Stimulated activated CD8-positive, alpha-beta memory T cell treated with anti-CD3 and anti-CD28 coated beads, Interleukin-4, amount 100 ng/mL, for 1 hour (primary cell): ENCODE measurements around the gene ELOVL2.

Experiments
- DNase-seq, 2 donors: peaks; one replicate each; pipeline ENCODE4 v3.0.0-alpha.2; 2020; ENCODE audit warnings: low read depth in 2 of 2, low spot score in 1 of 2

Gene ELOVL2

DNA sequence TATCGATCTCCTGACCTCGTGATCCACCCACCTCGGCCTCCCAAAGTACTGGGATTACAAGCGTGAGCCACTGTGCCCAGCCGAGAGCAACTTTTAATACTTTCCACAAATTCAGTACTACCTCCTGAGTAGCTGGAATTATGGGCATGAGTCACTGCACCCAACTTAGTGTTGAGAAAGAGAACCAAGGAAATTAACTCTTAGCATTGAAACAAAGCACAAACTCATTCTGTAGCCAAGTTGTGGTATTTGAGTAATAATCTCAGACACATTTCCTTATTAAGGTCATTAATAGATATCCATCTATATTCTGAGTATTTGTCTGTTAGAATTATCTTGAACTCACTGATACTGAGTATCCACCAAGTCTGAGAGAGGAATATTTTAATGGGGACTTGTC lies 14.3 kb upstream of the ELOVL2 start:
- no peak for DNase-seq

DNA sequence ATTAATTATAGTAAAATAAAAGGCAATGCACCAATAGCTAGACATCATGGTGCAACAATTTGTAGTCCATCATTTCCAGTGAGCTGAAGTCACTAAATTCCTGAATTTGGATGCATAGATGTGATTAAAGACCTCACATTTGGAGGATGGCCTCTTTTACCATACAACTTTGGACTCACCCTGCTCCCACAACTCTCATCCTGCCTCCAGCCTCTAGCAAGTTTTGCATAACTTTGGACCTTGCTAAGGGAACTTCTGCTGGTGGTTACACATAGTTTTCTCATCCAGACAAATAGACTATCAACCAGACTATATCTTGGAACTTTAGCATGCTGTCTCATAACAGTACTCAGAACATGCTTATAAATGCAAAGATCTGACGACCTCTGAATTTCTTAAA lies 12.8 kb upstream of the ELOVL2 start:
- DNase-seq = no peak

DNA sequence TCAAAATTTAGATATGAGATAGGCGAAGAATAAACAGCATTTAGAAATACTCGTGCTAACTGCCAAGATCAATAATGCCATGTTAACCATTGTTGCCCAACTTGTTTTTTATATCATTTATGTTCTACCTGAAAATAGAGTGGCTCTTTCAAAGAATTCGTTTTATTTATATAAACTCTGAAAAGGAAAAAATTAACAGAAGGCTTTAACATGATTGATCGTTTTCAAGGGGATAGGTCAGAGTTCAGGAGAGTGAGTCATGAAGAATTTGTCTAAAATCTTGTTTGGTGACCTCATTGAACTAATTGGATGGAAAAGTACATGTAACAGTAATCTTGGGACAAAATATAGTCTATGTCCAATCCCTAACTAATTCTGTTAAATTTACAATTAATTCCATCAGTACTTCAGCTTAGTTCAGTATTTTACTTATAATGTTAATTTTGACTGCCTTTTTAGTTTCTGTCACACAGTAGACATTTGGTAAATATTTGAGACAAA lies 11.1 kb upstream of the ELOVL2 start:
- no peak for DNase-seq

DNA sequence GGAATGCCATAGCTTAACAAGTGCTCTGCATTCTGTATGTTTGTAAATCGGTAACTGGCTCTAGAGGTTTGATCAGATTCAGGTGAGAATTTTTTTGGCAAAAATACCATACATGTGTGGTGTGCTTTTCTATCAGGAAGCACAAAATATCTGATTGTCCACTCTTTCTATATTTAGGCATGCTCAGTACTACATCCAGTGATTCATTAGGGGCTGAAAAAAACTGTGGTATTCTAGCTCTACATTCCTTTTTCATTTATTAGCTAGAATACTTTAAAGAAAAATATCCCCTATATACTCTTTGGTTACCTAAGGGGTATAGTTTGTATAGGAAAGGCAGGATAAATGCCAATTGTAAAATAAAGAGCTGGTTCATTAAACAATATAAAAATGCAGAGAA lies 10.6 kb upstream of the ELOVL2 start:
- DNase-seq = no peak

DNA sequence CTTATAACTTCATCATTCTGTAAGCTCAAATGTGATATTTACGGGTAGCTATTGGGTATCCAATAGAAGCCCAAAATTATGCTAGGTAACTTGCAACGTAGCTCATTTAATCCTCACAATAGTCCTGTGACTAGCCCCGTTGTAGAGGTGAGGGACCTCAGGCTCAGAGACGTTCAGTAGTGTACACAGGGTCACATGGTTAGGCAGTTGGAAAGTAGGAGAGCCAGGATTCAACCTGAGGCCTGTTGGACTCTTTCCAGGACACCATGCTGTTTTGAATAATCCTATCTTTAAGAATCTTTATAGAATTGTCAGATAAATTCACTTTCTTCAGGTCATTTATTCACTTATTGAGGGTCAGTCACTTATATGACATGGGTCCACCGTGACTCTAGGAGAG lies 9.2 kb upstream of the ELOVL2 start:
- DNase-seq = no peak

DNA sequence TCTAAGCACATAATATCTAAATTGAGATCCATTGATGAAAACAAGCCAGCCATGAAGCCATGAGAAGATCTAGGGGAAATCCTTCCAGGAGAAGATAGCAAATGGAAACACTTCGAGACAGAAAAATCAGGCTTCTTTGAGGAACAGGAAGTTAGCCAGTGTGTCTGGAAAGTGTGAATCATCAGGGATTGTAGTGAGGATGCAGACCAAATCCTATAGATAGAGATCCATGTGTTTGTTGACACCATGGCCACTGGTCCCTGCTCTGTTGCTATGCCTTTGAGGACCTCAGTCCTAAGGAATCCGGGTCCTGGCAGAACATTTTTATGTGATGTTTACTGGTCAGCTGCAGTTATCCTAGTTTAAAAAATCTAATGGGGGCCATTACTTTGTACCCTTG lies 6.6 kb upstream of the ELOVL2 start:
- no peak for DNase-seq

DNA sequence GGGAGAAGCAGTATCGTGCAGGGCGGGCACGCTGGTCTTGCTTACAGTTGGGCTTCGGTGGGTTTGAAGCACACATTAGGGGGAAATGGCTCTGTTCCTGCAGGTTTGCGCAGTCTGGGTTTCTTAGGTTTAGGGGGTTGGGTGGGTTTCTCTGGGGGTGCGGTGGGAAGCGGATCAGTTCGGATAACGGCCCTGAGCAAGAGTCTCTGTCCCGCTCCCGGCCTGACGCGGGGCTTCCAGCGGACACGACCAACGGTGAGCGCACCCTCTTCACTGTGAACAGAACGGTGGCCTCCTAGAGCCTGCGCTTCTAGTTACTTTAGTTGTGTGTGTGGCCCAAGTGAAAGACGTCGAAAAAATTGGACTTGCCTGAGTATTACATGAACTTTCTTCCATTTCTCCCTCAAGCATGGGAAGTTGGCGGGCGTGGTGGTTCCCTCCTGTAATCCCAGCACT lies 635 bp upstream of the ELOVL2 start:
- DNase-seq = no peak

DNA sequence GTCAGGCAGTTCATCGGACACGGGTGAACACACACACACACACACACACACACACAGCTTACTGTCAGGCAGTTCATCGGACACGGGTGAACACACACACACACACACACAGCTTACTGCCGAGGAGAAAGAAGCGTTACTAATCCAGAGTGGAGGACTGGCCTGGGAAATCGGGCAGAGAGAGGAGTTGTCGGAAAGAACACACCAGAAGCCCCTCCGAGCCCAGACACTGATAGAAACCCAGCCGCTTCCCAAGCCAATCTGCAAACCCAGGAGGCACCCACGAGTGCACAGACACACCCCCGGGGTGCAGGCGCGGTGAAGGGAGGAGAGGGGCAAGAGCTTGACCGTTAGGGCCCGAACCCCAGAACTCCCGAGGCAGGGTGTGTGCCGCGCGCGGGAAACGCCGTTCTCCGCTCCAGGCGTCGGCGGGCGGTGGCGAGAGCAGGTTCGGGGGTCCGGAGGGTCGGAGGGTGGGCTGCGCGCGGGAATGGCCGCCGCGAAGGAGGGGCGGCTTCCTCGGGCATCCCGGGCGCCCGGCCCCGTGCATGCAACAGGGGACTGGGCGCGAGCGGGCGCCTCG lies 636 bp downstream of the ELOVL2 start:
- DNase-seq = no peak

DNA sequence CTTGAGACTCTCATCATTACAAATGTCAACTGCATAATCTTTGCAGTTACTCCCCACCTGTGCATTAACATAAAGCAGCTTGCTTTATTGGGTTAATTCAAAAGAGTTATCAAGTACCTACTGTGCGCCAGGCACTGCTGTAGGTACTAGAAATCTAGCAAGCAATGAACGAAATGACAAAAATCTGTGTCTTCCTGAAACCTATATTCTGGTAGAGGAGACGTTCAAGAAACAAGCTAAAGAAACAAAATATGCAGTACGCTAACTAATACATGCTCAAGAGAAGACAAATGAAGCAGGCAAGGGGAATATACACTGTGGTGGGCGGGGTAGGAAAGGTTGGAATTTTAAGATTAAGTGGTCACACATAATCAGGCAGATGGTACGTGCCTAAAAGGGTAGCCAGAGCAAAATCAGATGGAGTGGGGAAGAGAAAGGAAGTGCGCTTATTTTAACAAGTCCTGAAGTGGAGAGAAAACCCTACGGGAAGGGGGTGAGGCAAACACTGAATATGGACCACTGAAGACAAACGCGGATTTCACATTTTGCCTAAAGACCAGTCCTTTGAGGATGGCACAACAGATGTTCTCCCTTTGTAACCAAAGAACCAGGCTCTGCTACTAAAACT lies 1.2 kb downstream of the ELOVL2 start:
- no peak for DNase-seq

DNA sequence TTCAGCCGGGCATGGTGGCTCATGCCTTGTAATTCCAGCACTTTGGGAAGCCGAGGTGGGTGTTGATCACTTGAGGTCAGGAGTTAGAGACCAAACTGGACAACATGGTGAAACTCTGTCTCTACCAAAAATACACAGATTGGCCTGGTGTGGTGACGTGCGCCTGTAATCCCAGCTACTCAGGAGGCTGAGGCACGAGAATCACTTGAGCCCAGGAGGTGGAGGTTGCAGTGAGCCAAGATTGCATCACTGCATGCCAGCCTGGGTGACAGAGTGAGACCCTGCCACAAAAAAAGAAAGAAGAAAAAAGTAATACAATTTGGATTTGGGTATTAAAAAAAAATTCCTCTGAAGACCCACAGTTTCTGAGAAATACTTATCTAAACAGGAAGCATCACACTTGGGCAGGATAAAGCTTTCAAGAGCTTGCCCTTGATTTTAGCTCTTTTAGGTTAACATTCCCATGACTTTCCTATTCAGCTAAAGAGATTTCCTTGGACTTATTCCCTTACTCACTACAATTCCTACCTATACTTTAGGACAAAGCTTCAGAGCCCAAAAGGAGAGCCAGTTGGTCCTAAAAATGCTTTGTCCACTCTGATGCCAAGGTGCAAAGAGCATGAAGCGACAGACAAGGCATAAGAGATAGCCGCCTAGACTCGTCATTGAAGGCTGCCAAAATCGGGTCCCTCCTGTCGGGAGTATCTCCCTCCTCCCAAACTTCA lies 1.9 kb downstream of the ELOVL2 start:
- DNase-seq = no peak

DNA sequence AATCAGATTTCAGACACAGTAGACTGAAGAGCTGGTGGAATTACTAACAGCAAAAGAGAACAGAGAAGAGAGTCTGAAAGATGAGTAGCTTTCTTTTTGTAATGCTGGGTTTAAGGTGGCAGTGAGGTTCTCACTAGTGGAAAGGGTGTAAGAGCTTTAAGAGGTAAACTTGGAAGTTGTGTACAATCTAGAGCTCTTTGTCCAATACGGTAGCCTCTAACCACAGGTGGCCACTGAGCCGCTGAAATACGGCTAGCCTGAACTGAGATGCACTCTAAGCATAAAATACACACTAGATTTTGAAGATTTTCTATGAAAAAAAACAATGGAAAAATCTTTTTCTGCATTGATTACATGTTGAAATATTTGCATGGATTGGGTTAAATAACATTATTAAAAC lies 4.0 kb downstream of the ELOVL2 start:
- no peak for DNase-seq

DNA sequence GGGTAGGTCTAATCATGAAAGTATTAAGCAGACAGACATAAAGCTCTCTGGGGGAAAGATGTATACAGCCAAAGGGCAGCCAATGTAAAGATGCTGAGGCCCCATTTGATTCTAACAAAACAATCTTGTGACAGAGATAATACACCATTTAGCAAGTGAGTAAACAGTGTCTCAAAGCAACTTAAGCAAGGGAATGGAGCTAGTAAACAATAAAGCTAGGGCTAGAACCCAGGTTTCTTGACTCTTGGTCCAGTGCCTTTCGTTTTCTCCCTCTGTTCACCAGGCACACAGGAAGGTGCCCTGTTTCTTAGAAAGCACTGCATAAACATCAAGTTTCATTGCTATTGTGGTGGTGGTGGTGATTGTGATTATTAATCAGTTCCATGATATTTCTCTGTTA lies 5.1 kb downstream of the ELOVL2 start:
- DNase-seq = no peak

DNA sequence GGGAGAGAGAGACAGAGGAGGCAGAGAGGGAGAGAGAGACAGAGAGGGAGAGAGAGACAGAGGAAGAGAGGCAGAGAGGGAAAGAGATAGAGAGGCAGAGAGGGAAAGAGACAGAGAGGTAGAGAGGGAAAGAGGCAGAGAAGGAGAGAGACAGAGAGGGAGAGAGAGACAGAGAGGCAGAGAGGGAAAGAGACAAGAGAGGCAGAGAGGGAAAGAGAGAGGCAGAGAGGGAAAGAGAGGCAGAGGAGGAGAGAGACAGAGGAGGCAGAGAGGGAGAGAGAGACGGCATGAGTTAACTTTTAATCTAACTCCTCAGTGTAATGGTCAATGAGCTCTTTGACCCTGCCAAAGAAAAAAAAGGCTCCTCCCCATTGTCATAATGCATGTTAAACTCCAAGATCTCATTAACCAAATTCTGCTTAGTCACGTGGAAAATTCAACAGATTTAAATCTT lies 7.1 kb downstream of the ELOVL2 start:
- no peak for DNase-seq

DNA sequence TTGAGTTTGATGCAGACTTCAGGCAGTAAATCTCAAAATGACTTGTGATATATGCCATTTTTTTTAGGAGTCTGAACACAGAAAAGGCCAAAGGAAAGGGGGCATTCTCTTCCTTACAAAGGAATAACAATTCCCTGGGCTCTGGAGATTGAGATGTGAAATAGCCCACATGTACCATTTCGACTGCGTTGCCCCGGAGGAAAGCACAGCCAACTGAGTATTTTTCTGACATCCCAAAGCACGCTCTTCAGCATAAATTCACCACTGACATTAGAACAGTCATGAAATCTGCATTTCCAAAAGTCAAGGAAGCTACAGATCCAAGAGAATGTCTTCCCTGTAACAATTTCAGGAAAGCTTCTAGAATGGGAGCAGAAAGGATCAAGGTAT lies 7.8 kb downstream of the ELOVL2 start:
- DNase-seq = no peak

DNA sequence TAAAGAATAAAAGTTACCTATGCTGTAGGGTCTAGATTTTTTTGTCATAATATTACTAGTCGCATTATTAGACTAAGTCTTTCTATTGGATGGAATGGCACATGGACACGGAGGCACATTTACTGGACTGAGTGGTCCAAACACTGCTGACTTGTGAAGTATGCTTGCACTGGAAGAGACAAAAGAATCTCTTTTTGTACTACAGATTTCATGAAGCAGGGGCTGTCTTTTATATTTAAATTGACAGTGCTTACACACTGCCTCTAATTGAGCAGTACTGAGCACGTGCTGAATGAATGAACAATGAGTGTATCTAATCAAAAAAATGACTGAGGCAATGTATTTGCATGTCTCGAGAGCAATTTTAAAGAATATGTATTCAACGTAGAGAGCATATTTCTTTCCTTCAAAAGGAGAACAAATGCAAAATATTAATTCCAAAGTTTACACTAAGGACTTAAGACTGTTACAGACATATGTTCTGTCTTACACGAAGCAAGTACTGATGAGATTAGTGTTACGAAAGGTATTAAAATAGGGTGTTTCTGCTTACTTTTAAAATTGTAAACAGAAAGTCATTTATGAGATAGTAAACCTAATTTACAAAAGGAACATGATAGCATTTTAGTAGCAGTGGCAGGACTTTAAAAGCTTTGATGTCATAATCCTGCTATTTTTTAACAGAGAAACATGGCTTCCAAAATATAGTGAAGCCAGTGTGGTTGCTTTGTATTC lies 8.3 kb downstream of the ELOVL2 start:
- DNase-seq = no peak

DNA sequence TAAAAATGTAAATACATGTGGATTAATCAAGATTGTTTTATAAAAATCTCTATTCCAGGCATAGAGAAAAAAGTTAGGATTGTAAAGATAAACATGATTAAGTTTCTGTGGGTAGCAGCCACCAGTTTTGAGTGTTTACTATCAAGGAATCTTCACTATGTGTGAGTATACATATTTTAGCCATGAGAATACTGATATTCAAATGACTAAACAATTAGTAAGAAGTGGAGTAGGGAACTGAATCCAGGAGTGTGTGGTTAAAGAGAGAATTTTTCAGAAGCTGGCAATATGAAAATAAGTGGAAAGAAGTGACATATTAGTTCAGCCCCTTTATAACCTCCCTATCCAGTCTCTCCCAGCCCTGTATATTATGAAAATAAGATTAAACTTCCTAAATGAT lies 10.3 kb downstream of the ELOVL2 start:
- DNase-seq = no peak

DNA sequence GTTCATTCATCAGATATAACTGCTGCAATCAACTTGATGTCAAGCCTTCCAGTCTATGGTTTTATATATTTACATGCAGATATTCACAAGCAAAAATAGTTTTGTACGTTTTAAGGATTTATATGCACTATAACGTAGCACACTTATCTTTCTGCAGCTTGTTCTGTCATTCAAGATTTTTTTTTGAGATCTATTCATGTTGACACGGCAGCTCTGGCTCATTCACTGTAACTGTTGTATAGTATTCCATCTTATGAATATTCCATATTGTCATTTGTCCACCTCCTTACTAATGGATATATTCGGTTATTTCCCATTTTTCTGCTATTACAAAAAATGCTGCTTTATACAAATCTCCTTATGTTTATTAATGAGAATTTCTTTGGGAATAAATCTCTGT lies 13.2 kb downstream of the ELOVL2 start:
- DNase-seq = no peak

DNA sequence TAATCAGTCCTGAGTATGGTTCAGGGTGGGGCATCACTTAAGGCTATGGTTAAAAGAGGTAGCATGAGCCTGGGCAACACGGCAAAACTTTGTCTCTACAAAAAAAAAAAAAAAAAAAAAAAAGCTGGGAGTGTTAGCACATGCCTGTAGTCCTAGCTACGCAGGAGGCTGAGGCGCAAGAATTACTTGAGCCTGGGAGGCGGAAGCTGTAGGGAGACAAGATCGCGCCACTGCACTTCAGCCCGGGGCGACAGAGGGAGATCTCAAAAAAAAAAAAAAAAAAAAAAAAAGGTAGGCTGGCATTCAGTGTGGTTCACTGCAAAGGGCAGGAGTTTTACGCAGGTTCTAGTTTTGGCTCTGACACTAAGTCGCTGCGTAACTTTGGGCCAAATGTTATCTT lies 15.1 kb downstream of the ELOVL2 start:
- no peak for DNase-seq

DNA sequence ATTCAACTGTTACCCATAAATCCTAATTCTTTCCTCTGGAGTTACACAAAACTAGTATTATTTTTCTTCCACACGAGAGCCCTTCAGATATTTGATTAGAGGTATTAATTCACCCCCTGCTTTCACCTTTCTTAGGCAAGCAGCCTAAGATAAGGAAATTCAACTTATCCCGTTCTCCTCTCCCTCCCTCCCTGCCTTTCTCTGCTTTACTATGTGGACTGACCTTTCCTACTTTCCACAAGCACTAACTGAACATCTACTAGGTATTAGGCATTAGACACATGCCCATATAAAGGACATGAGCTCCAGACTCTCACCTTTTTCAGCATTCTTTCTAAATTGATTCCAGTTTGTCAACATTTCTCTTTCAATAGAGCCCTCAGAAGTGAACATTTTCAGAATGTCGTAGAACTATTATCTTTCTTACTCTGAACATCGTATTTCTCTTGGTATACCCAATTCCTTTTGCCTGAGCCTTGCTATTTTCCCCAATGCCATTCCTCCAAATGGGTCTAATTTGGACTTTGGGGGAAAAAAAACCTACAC lies 16.5 kb downstream of the ELOVL2 start:
- no peak for DNase-seq

DNA sequence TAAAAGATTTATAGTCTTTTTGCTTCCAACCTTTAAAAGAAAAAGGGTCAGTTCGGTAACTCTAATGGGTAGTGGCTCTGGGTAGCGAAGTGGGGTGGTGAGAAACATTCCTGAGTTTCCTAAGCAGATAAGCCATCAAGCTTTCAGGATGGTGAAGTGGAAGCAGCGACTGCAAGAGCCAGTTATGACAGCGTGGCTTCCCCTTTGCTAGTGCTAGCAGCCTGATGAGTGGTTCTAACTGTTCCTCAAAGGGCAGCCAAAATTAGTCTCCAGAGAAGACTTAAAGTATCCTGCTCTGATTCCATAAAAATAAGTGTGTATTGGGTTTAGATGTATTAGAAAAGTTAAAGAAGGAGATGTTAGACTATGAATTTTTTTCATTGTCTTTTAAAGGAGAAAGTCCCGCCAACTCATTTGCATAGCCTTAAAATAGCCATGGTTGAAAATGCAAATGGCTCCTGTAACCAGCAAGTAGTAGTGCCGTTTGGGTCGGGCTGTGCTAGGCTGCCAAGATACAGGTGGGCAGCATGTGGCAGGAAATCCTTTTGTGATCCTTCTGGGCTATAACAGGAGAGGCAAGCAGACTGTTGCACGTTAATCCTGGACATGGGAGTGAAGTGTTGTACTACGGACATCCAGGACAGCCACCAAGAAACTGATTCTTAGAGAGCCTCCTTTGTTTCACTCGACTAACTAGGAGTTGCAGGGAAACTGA lies 18.0 kb downstream of the ELOVL2 start:
- no peak for DNase-seq

DNA sequence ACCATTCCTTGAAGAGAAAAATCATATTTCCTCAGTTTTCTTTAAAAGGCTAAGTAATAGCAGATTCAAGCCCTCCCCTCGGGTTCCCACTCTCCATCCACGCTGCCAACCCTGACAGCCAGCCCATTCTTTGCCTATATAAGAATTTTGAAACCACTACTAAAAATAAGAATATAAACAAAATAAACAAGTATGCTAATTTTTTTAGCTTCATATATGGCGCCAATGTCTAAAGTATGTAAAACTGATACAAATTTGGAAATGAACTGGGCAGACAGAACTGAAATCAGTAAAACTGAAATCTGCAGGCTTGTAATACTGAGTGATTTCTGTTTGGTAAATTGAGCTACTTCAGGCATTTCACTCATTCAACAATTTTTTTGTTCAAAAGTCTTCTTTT lies 19.0 kb downstream of the ELOVL2 start:
- no peak for DNase-seq
